ENCODE measurements around the gene SELENOK.
"Not testable (repeated sequence)": the region's sequence is repeated elsewhere in the genome, so short reads cannot be mapped to it uniquely, and the experiment has no call there.

Gene SELENOK

GRCh38 chr3:53891497-53892285 is at the start of gene SELENOK:
Gene SELENOK, minus strand, starts transcription at chr3:53891859.
- H3K27me3 ChIP-seq (ENCODE audit: control insufficient read depth in 1 of 2, insufficient read depth in 2 of 2, low read length in 2 of 2), result no peaks in the 10 kb centered on the region
- no peaks in the 10 kb centered on the region for H3K9me3 ChIP-seq (ENCODE audit: control insufficient read depth in 1 of 2, low read length in 2 of 2)
- peaks cover 0 to 10% of the 10 kb centered on the region in 2 donors for H3K36me3 ChIP-seq (ENCODE audit: control insufficient read depth in 1 of 2, insufficient read depth in 2 of 2, low read length in 2 of 2)
- H3K9ac ChIP-seq (ENCODE audit: low read depth in 1 of 2, low read length in 2 of 2), result peak within 1 kb of the TSS; percentile 97 to 99
- peak within 1 kb of the TSS; percentile 97 for H3K27ac ChIP-seq (ENCODE audit: low read depth, low read length)
- H3K4me1 ChIP-seq (ENCODE audit: control insufficient read depth in 1 of 2, insufficient read depth in 2 of 2, low read length in 2 of 2), result peaks cover 5 to 23% of the 10 kb centered on the region in 2 donors
- H3K4me3 ChIP-seq (ENCODE audit: low read depth in 1 of 2, low read length in 2 of 2), result peak within 1 kb of the TSS; percentile 86 to 88

- H3K4me3 ChIP-seq (ENCODE audit: low read depth in 1 of 2, low read length in 2 of 2), result no peak overlapping the region
Observed at GRCh38 chr3:53941184-53941583, 49.5 kb upstream of the SELENOK start.

GRCh38 chr3:53940623-53941022 is 49.0 kb upstream of the SELENOK start:
- Histone ChIP-seq H3K4me3 (ENCODE audit: low read depth in 1 of 2, low read length in 2 of 2) (no peak overlapping the region), H3K9ac (ENCODE audit: low read depth in 1 of 2, low read length in 2 of 2) (no peak overlapping the region), H3K4me1 (ENCODE audit: control insufficient read depth in 1 of 2, insufficient read depth in 2 of 2, low read length in 2 of 2) (no peaks in the 10 kb centered on the region), H3K27me3 (ENCODE audit: control insufficient read depth in 1 of 2, insufficient read depth in 2 of 2, low read length in 2 of 2) (peaks cover 0 to 4% of the 10 kb centered on the region in 2 donors), H3K9me3 (ENCODE audit: control insufficient read depth in 1 of 2, low read length in 2 of 2) (peaks cover 0 to under 1% of the 10 kb centered on the region in 2 donors), H3K36me3 (ENCODE audit: control insufficient read depth in 1 of 2, insufficient read depth in 2 of 2, low read length in 2 of 2) (no peaks in the 10 kb centered on the region), H3K27ac (ENCODE audit: low read depth, low read length) (no peak overlapping the region)

More at GRCh38 chr3:53941184-53941583, 49.5 kb upstream of the SELENOK start:
- no peaks in the 10 kb centered on the region for H3K36me3 ChIP-seq (ENCODE audit: control insufficient read depth in 1 of 2, insufficient read depth in 2 of 2, low read length in 2 of 2)
- H3K27ac ChIP-seq (ENCODE audit: low read depth, low read length), result no peak overlapping the region
- H3K4me1 ChIP-seq (ENCODE audit: control insufficient read depth in 1 of 2, insufficient read depth in 2 of 2, low read length in 2 of 2), result no peaks in the 10 kb centered on the region
- no peak overlapping the region for H3K9ac ChIP-seq (ENCODE audit: low read depth in 1 of 2, low read length in 2 of 2)
- peaks cover 0 to 4% of the 10 kb centered on the region in 2 donors for H3K27me3 ChIP-seq (ENCODE audit: control insufficient read depth in 1 of 2, insufficient read depth in 2 of 2, low read length in 2 of 2)
- peaks cover 3 to 6% of the 10 kb centered on the region in 2 donors for H3K9me3 ChIP-seq (ENCODE audit: control insufficient read depth in 1 of 2, low read length in 2 of 2)

- Histone ChIP-seq H3K4me3 (ENCODE audit: low read depth in 1 of 2, low read length in 2 of 2) (no peak overlapping the region), H3K4me1 (ENCODE audit: control insufficient read depth in 1 of 2, insufficient read depth in 2 of 2, low read length in 2 of 2) (no peaks in the 10 kb centered on the region), H3K36me3 (ENCODE audit: control insufficient read depth in 1 of 2, insufficient read depth in 2 of 2, low read length in 2 of 2) (no peaks in the 10 kb centered on the region), H3K27ac (ENCODE audit: low read depth, low read length) (no peak overlapping the region), H3K9ac (ENCODE audit: low read depth in 1 of 2, low read length in 2 of 2) (no peak overlapping the region), H3K9me3 (ENCODE audit: control insufficient read depth in 1 of 2, low read length in 2 of 2) (no peaks in the 10 kb centered on the region), H3K27me3 (ENCODE audit: control insufficient read depth in 1 of 2, insufficient read depth in 2 of 2, low read length in 2 of 2) (peaks cover 0 to 4% of the 10 kb centered on the region in 2 donors)
Observed at GRCh38 chr3:53939813-53940212, 48.2 kb upstream of the SELENOK start.

GRCh38 chr3:53939086-53939582 is 47.5 kb upstream of the SELENOK start:
- no peaks in the 10 kb centered on the region for H3K4me1 ChIP-seq (ENCODE audit: control insufficient read depth in 1 of 2, insufficient read depth in 2 of 2, low read length in 2 of 2)
- H3K36me3 ChIP-seq (ENCODE audit: control insufficient read depth in 1 of 2, insufficient read depth in 2 of 2, low read length in 2 of 2), result no peaks in the 10 kb centered on the region

GRCh38 chr3:53938645-53939044 is 47.0 kb upstream of the SELENOK start:
- Histone ChIP-seq H3K4me1 (ENCODE audit: control insufficient read depth in 1 of 2, insufficient read depth in 2 of 2, low read length in 2 of 2) (no peaks in the 10 kb centered on the region), H3K27me3 (ENCODE audit: control insufficient read depth in 1 of 2, insufficient read depth in 2 of 2, low read length in 2 of 2) (peaks cover 0 to 4% of the 10 kb centered on the region in 2 donors), H3K9ac (ENCODE audit: low read depth in 1 of 2, low read length in 2 of 2) (no peak overlapping the region), H3K27ac (ENCODE audit: low read depth, low read length) (no peak overlapping the region), H3K36me3 (ENCODE audit: control insufficient read depth in 1 of 2, insufficient read depth in 2 of 2, low read length in 2 of 2) (no peaks in the 10 kb centered on the region), H3K4me3 (ENCODE audit: low read depth in 1 of 2, low read length in 2 of 2) (no peak overlapping the region), H3K9me3 (ENCODE audit: control insufficient read depth in 1 of 2, low read length in 2 of 2) (no peaks in the 10 kb centered on the region)

More at GRCh38 chr3:53939086-53939582, 47.5 kb upstream of the SELENOK start:
- no peaks in the 10 kb centered on the region for H3K9me3 ChIP-seq (ENCODE audit: control insufficient read depth in 1 of 2, low read length in 2 of 2)
- no peak overlapping the region for H3K9ac ChIP-seq (ENCODE audit: low read depth in 1 of 2, low read length in 2 of 2)
- peaks cover 0 to 4% of the 10 kb centered on the region in 2 donors for H3K27me3 ChIP-seq (ENCODE audit: control insufficient read depth in 1 of 2, insufficient read depth in 2 of 2, low read length in 2 of 2)
- H3K27ac ChIP-seq (ENCODE audit: low read depth, low read length), result no peak overlapping the region
- H3K4me3 ChIP-seq (ENCODE audit: low read depth in 1 of 2, low read length in 2 of 2), result no peak overlapping the region

GRCh38 chr3:53936347-53936746 is 44.7 kb upstream of the SELENOK start:
- Histone ChIP-seq H3K9me3 (ENCODE audit: control insufficient read depth in 1 of 2, low read length in 2 of 2) (no peaks in the 10 kb centered on the region), H3K27ac (ENCODE audit: low read depth, low read length) (no peak overlapping the region), H3K9ac (ENCODE audit: low read depth in 1 of 2, low read length in 2 of 2) (no peak overlapping the region), H3K27me3 (ENCODE audit: control insufficient read depth in 1 of 2, insufficient read depth in 2 of 2, low read length in 2 of 2) (peaks cover 0 to 4% of the 10 kb centered on the region in 2 donors), H3K4me3 (ENCODE audit: low read depth in 1 of 2, low read length in 2 of 2) (no peak overlapping the region), H3K36me3 (ENCODE audit: control insufficient read depth in 1 of 2, insufficient read depth in 2 of 2, low read length in 2 of 2) (no peaks in the 10 kb centered on the region), H3K4me1 (ENCODE audit: control insufficient read depth in 1 of 2, insufficient read depth in 2 of 2, low read length in 2 of 2) (no peaks in the 10 kb centered on the region)

- no peaks in the 10 kb centered on the region for H3K27me3 ChIP-seq (ENCODE audit: control insufficient read depth in 1 of 2, insufficient read depth in 2 of 2, low read length in 2 of 2)
- no peak overlapping the region for H3K9ac ChIP-seq (ENCODE audit: low read depth in 1 of 2, low read length in 2 of 2)
- H3K36me3 ChIP-seq (ENCODE audit: control insufficient read depth in 1 of 2, insufficient read depth in 2 of 2, low read length in 2 of 2), result no peaks in the 10 kb centered on the region
- H3K4me3 ChIP-seq (ENCODE audit: low read depth in 1 of 2, low read length in 2 of 2), result no peak overlapping the region
- no peaks in the 10 kb centered on the region for H3K4me1 ChIP-seq (ENCODE audit: control insufficient read depth in 1 of 2, insufficient read depth in 2 of 2, low read length in 2 of 2)
- H3K27ac ChIP-seq (ENCODE audit: low read depth, low read length), result no peak overlapping the region
- H3K9me3 ChIP-seq (ENCODE audit: control insufficient read depth in 1 of 2, low read length in 2 of 2), result no peaks in the 10 kb centered on the region
Observed at GRCh38 chr3:53935283-53935901, 43.7 kb upstream of the SELENOK start.

- not testable (repeated sequence) for H3K9me3 ChIP-seq (ENCODE audit: control insufficient read depth in 1 of 2, low read length in 2 of 2); H3K9ac ChIP-seq (ENCODE audit: low read depth in 1 of 2, low read length in 2 of 2); H3K4me3 ChIP-seq (ENCODE audit: low read depth in 1 of 2, low read length in 2 of 2); H3K27me3 ChIP-seq (ENCODE audit: control insufficient read depth in 1 of 2, insufficient read depth in 2 of 2, low read length in 2 of 2); H3K27ac ChIP-seq (ENCODE audit: low read depth, low read length); H3K4me1 ChIP-seq (ENCODE audit: control insufficient read depth in 1 of 2, insufficient read depth in 2 of 2, low read length in 2 of 2); H3K36me3 ChIP-seq (ENCODE audit: control insufficient read depth in 1 of 2, insufficient read depth in 2 of 2, low read length in 2 of 2)
Observed at GRCh38 chr3:53927208-53927872, 35.7 kb upstream of the SELENOK start.

- H3K27ac ChIP-seq (ENCODE audit: low read depth, low read length), result no peak overlapping the region
- H3K9ac ChIP-seq (ENCODE audit: low read depth in 1 of 2, low read length in 2 of 2), result no peak overlapping the region
- H3K4me3 ChIP-seq (ENCODE audit: low read depth in 1 of 2, low read length in 2 of 2), result no peak overlapping the region
- H3K27me3 ChIP-seq (ENCODE audit: control insufficient read depth in 1 of 2, insufficient read depth in 2 of 2, low read length in 2 of 2), result peaks cover 0 to 5% of the 10 kb centered on the region in 2 donors
- H3K4me1 ChIP-seq (ENCODE audit: control insufficient read depth in 1 of 2, insufficient read depth in 2 of 2, low read length in 2 of 2), result no peaks in the 10 kb centered on the region
- no peaks in the 10 kb centered on the region for H3K9me3 ChIP-seq (ENCODE audit: control insufficient read depth in 1 of 2, low read length in 2 of 2)
- H3K36me3 ChIP-seq (ENCODE audit: control insufficient read depth in 1 of 2, insufficient read depth in 2 of 2, low read length in 2 of 2), result no peaks in the 10 kb centered on the region
Observed at GRCh38 chr3:53921296-53921695, 29.6 kb upstream of the SELENOK start.
